GM21825 (cell line): ENCODE measurements around the gene IQGAP1.

ENCODE experiments used
- ATAC-seq: cut with Tn5 transposase; IDR thresholded peaks from one replicate; pipeline ENCODE4 v1.9.1; 2021; ENCODE audit warnings: mild to moderate bottlenecking, moderate library complexity; ENCODE audit not compliant: unreplicated experiment

The IQGAP1 gene

GRCh38 chr15:90524018-90524803, 136.2 kb downstream of the IQGAP1 start:
- peak; percentile 55 for ATAC-seq

GRCh38 chr15:90529011-90529370, 140.9 kb downstream of the IQGAP1 start:
- ATAC-seq, result no peak

- ATAC-seq, result peak; percentile 80
Measured at GRCh38 chr15:90529371-90530249, 141.6 kb downstream of the IQGAP1 start, which contains the start of gene CRTC3. TSS of gene CRTC3 (plus strand) at chr15:90529923. CDS start at chr15:90530072, 149 bp downstream.

- ATAC-seq, result peak; percentile 41
Measured at GRCh38 chr15:90530250-90531051, 142.4 kb downstream of the IQGAP1 start.

GRCh38 chr15:90531147-90531546, 143.1 kb downstream of the IQGAP1 start:
- ATAC-seq, result no peak

GRCh38 chr15:90535254-90535653, 147.2 kb downstream of the IQGAP1 start:
- no peak for ATAC-seq

- no peak for ATAC-seq
Measured at GRCh38 chr15:90539789-90540188, 151.7 kb downstream of the IQGAP1 start.

- no peak for ATAC-seq
Measured at GRCh38 chr15:90540768-90541167, 152.7 kb downstream of the IQGAP1 start.

- ATAC-seq, result no peak
Measured at GRCh38 chr15:90545095-90545494, 157.1 kb downstream of the IQGAP1 start.

GRCh38 chr15:90547540-90547939, 159.5 kb downstream of the IQGAP1 start:
- no peak for ATAC-seq

GRCh38 chr15:90550919-90551318, 162.9 kb downstream of the IQGAP1 start:
- ATAC-seq, result no peak
